Measurements from ENCODE around the gene TIGD1.
A peak's percentile ranks its signal among the peaks of the same experiment; 100 is the strongest.

The TIGD1 gene

GRCh38 chr2:232518844-232519243 lies 31.5 kb downstream of the TIGD1 start:
- no peaks in the 10 kb centered on the region for H3K36me3 Mint-ChIP-seq (ENCODE audit: low read depth)
- peaks cover 20% of the 10 kb centered on the region for H3K27me3 Mint-ChIP-seq (ENCODE audit: low read depth)
- no peaks in the 10 kb centered on the region for H3K9me3 Mint-ChIP-seq
- no peak overlapping the region for H3K27ac Mint-ChIP-seq
- DNase-seq (ENCODE audit: low spot score) = no peak
- no peak overlapping the region for H3K4me3 Mint-ChIP-seq
- peaks cover 1% of the 10 kb centered on the region for H3K4me1 Mint-ChIP-seq (ENCODE audit: low read depth)

GRCh38 chr2:232516551-232516950 lies 33.8 kb downstream of the TIGD1 start:
- no peaks in the 10 kb centered on the region for H3K36me3 Mint-ChIP-seq (ENCODE audit: low read depth)
- DNase-seq (ENCODE audit: low spot score) = no peak
- H3K27ac Mint-ChIP-seq = no peak overlapping the region
- peaks cover 1% of the 10 kb centered on the region for H3K4me1 Mint-ChIP-seq (ENCODE audit: low read depth)
- peaks cover 17% of the 10 kb centered on the region for H3K27me3 Mint-ChIP-seq (ENCODE audit: low read depth)
- H3K4me3 Mint-ChIP-seq = no peak overlapping the region
- no peaks in the 10 kb centered on the region for H3K9me3 Mint-ChIP-seq

- H3K4me1 Mint-ChIP-seq (ENCODE audit: low read depth) = no peaks in the 10 kb centered on the region
- peaks cover 13% of the 10 kb centered on the region for H3K27me3 Mint-ChIP-seq (ENCODE audit: low read depth)
- no peaks in the 10 kb centered on the region for H3K9me3 Mint-ChIP-seq
- DNase-seq (ENCODE audit: low spot score) = no peak
- H3K36me3 Mint-ChIP-seq (ENCODE audit: low read depth) = no peaks in the 10 kb centered on the region
- no peak overlapping the region for H3K27ac Mint-ChIP-seq
- no peak overlapping the region for H3K4me3 Mint-ChIP-seq
These were observed 34.7 kb downstream of the TIGD1 start for GRCh38 chr2:232515639-232516038.

- Mint-ChIP-seq H3K9me3 (no peaks in the 10 kb centered on the region), H3K27me3 (ENCODE audit: low read depth) (peaks cover 8% of the 10 kb centered on the region), H3K4me3 (no peak overlapping the region)
These were observed 37.0 kb downstream of the TIGD1 start for GRCh38 chr2:232513353-232513752.

GRCh38 chr2:232512602-232513001 lies 37.8 kb downstream of the TIGD1 start:
- Mint-ChIP-seq H3K9me3 (no peaks in the 10 kb centered on the region), H3K4me3 (no peak overlapping the region), H3K4me1 (ENCODE audit: low read depth) (no peaks in the 10 kb centered on the region), H3K27ac (no peak overlapping the region), H3K27me3 (ENCODE audit: low read depth) (peaks cover 8% of the 10 kb centered on the region), H3K36me3 (ENCODE audit: low read depth) (no peaks in the 10 kb centered on the region)
- DNase-seq (ENCODE audit: low spot score) = no peak

More at GRCh38 chr2:232513353-232513752, 37.0 kb downstream of the TIGD1 start:
- H3K4me1 Mint-ChIP-seq (ENCODE audit: low read depth) = no peaks in the 10 kb centered on the region
- no peaks in the 10 kb centered on the region for H3K36me3 Mint-ChIP-seq (ENCODE audit: low read depth)
- H3K27ac Mint-ChIP-seq = no peak overlapping the region
- no peak for DNase-seq (ENCODE audit: low spot score)

GRCh38 chr2:232511336-232511890 lies 38.9 kb downstream of the TIGD1 start:
- no peak for DNase-seq (ENCODE audit: low spot score)
- Mint-ChIP-seq H3K9me3 (no peaks in the 10 kb centered on the region), H3K27me3 (ENCODE audit: low read depth) (peaks cover 8% of the 10 kb centered on the region), H3K4me3 (no peak overlapping the region), H3K36me3 (ENCODE audit: low read depth) (no peaks in the 10 kb centered on the region), H3K27ac (no peak overlapping the region), H3K4me1 (ENCODE audit: low read depth) (no peaks in the 10 kb centered on the region)

GRCh38 chr2:232508251-232508650 lies 42.1 kb downstream of the TIGD1 start:
- Mint-ChIP-seq H3K9me3 (no peaks in the 10 kb centered on the region), H3K4me3 (no peak overlapping the region), H3K27me3 (ENCODE audit: low read depth) (peaks cover 23% of the 10 kb centered on the region), H3K27ac (no peak overlapping the region), H3K36me3 (ENCODE audit: low read depth) (no peaks in the 10 kb centered on the region), H3K4me1 (ENCODE audit: low read depth) (no peaks in the 10 kb centered on the region)
- no peak for DNase-seq (ENCODE audit: low spot score)

- no peak overlapping the region for H3K4me3 Mint-ChIP-seq
- H3K36me3 Mint-ChIP-seq (ENCODE audit: low read depth) = no peaks in the 10 kb centered on the region
- peaks cover 2% of the 10 kb centered on the region for H3K4me1 Mint-ChIP-seq (ENCODE audit: low read depth)
- no peak for DNase-seq (ENCODE audit: low spot score)
- H3K27me3 Mint-ChIP-seq (ENCODE audit: low read depth) = peaks cover 32% of the 10 kb centered on the region
- H3K9me3 Mint-ChIP-seq = no peaks in the 10 kb centered on the region
- H3K27ac Mint-ChIP-seq = no peak overlapping the region
These were observed 43.6 kb downstream of the TIGD1 start for GRCh38 chr2:232506709-232507108.

GRCh38 chr2:232505856-232506255 lies 44.5 kb downstream of the TIGD1 start:
- H3K36me3 Mint-ChIP-seq (ENCODE audit: low read depth) = no peaks in the 10 kb centered on the region
- DNase-seq (ENCODE audit: low spot score) = no peak
- no peak overlapping the region for H3K27ac Mint-ChIP-seq
- peaks cover 2% of the 10 kb centered on the region for H3K4me1 Mint-ChIP-seq (ENCODE audit: low read depth)
- peaks cover 39% of the 10 kb centered on the region for H3K27me3 Mint-ChIP-seq (ENCODE audit: low read depth)
- H3K4me3 Mint-ChIP-seq = no peak overlapping the region
- H3K9me3 Mint-ChIP-seq = no peaks in the 10 kb centered on the region

- H3K4me3 Mint-ChIP-seq = no peak overlapping the region
- no peak overlapping the region for H3K27ac Mint-ChIP-seq
- H3K36me3 Mint-ChIP-seq (ENCODE audit: low read depth) = no peaks in the 10 kb centered on the region
- DNase-seq (ENCODE audit: low spot score) = no peak
- H3K27me3 Mint-ChIP-seq (ENCODE audit: low read depth) = peaks cover 44% of the 10 kb centered on the region
- no peaks in the 10 kb centered on the region for H3K9me3 Mint-ChIP-seq
- peaks cover 2% of the 10 kb centered on the region for H3K4me1 Mint-ChIP-seq (ENCODE audit: low read depth)
These were observed 45.9 kb downstream of the TIGD1 start for GRCh38 chr2:232504438-232504837.

- no peak overlapping the region for H3K4me3 Mint-ChIP-seq
- no peaks in the 10 kb centered on the region for H3K36me3 Mint-ChIP-seq (ENCODE audit: low read depth)
- no peak for DNase-seq (ENCODE audit: low spot score)
- H3K4me1 Mint-ChIP-seq (ENCODE audit: low read depth) = peaks cover 2% of the 10 kb centered on the region
- no peak overlapping the region for H3K27ac Mint-ChIP-seq
- H3K9me3 Mint-ChIP-seq = no peaks in the 10 kb centered on the region
- peaks cover 44% of the 10 kb centered on the region for H3K27me3 Mint-ChIP-seq (ENCODE audit: low read depth)
These were observed 46.5 kb downstream of the TIGD1 start for GRCh38 chr2:232503809-232504323.

GRCh38 chr2:232502911-232503808 lies 47.2 kb downstream of the TIGD1 start:
- Mint-ChIP-seq H3K36me3 (ENCODE audit: low read depth) (no peaks in the 10 kb centered on the region), H3K4me1 (ENCODE audit: low read depth) (peaks cover 2% of the 10 kb centered on the region), H3K4me3 (no peak overlapping the region), H3K9me3 (no peaks in the 10 kb centered on the region), H3K27me3 (ENCODE audit: low read depth) (peaks cover 44% of the 10 kb centered on the region), H3K27ac (no peak overlapping the region)
- peak; percentile 54 for DNase-seq (ENCODE audit: low spot score)

GRCh38 chr2:232502511-232502910 lies 47.8 kb downstream of the TIGD1 start:
- Mint-ChIP-seq H3K4me3 (no peak overlapping the region), H3K27ac (no peak overlapping the region), H3K4me1 (ENCODE audit: low read depth) (peaks cover 2% of the 10 kb centered on the region), H3K36me3 (ENCODE audit: low read depth) (no peaks in the 10 kb centered on the region), H3K27me3 (ENCODE audit: low read depth) (peaks cover 44% of the 10 kb centered on the region), H3K9me3 (no peaks in the 10 kb centered on the region)
- no peak for DNase-seq (ENCODE audit: low spot score)

- Mint-ChIP-seq H3K9me3 (no peaks in the 10 kb centered on the region), H3K4me1 (ENCODE audit: low read depth) (peaks cover 2% of the 10 kb centered on the region), H3K36me3 (ENCODE audit: low read depth) (no peaks in the 10 kb centered on the region), H3K4me3 (no peak overlapping the region), H3K27me3 (ENCODE audit: low read depth) (peaks cover 44% of the 10 kb centered on the region), H3K27ac (no peak overlapping the region)
- no peak for DNase-seq (ENCODE audit: low spot score)
These were observed 48.5 kb downstream of the TIGD1 start for GRCh38 chr2:232501794-232502390.

Data from T-helper 2 cell treated with Interferon-gamma antibody and Interleukin-4, amounts not matched to agents 5 μg/mL and 100 μg/mL, for 36 hours (primary cell).